Measurements from ENCODE around the gene LTBP1. TPM values are rescaled to one million over a fixed set of nuclear protein-coding genes. Genes with fewer than 3 reads are reported as not detected.

LTBP1 gene
- total RNA-seq, 1 experiment from 2014 or later, result 28.5 TPM

DNA sequence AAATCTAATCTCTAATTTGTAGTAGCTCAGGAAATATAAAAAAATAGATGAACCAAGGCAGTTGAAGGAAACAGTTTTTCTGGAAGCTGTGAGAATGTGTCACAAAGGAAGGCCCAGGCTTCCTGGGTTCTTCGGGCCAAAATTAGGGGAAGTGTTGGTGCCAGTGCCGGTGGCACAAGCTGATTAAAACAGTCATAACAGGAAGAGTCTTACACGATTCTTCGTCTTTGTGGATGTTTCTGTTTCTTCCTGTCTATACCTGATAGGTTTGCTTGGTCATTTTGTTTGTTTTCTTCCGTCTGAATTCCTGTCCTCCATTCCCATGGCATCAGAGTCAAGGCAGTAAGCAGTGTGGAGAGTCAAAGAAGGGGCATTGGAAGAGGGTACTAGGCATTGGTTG is 294.3 kb downstream of the LTBP1 start:
- TF ChIP-seq, protein P1, sequence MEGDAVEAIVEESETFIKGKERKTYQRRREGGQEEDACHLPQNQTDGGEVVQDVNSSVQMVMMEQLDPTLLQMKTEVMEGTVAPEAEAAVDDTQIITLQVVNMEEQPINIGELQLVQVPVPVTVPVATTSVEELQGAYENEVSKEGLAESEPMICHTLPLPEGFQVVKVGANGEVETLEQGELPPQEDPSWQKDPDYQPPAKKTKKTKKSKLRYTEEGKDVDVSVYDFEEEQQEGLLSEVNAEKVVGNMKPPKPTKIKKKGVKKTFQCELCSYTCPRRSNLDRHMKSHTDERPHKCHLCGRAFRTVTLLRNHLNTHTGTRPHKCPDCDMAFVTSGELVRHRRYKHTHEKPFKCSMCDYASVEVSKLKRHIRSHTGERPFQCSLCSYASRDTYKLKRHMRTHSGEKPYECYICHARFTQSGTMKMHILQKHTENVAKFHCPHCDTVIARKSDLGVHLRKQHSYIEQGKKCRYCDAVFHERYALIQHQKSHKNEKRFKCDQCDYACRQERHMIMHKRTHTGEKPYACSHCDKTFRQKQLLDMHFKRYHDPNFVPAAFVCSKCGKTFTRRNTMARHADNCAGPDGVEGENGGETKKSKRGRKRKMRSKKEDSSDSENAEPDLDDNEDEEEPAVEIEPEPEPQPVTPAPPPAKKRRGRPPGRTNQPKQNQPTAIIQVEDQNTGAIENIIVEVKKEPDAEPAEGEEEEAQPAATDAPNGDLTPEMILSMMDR (conservative IDR thresholded peaks at IDR 0.05), result no peak
- Histone ChIP-seq H3K9me3 (ENCODE audit: control insufficient read depth, low read depth, low read length) (no peaks in the 10 kb centered on the region), H3K27ac (ENCODE audit: insufficient read length, low read depth, low read length) (no peak overlapping the region), H2BK12ac (ENCODE audit: insufficient read length, low read depth, low read length) (no peak overlapping the region), H3K79me1 (ENCODE audit: insufficient read depth, low read depth, low read length, poor library complexity, severe bottlenecking) (no peaks in the 10 kb centered on the region), H3K79me2 (ENCODE audit: insufficient read depth, low read length) (no peaks in the 10 kb centered on the region), H2BK20ac (ENCODE audit: low read depth, low read length, poor library complexity, severe bottlenecking) (no peak overlapping the region), H3K9ac (ENCODE audit: extremely low read depth, insufficient read length, low read length) (no peak overlapping the region), H3K27me3 (ENCODE audit: insufficient read depth, low read length) (no peaks in the 10 kb centered on the region), H3K4me2 (ENCODE audit: insufficient read depth, insufficient read length, low read length) (no peak overlapping the region), H2BK120ac (ENCODE audit: low read depth, low read length, poor library complexity, severe bottlenecking) (no peak overlapping the region), H4K91ac (ENCODE audit: insufficient read length, low read depth, low read length) (no peak overlapping the region), H2BK15ac (ENCODE audit: low read depth, low read length) (no peak overlapping the region), H2AK5ac (ENCODE audit: insufficient read length, low read length) (no peak overlapping the region), H3K14ac (ENCODE audit: insufficient read depth, low read length) (no peak overlapping the region), H3K4ac (ENCODE audit: low read depth, low read length) (no peak overlapping the region), H4K5ac (ENCODE audit: insufficient read length, low read depth, low read length) (no peak overlapping the region), H3K4me1 (ENCODE audit: insufficient read depth, low read length) (no peaks in the 10 kb centered on the region), H4K20me1 (ENCODE audit: control insufficient read depth, insufficient read depth, insufficient read length) (no peaks in the 10 kb centered on the region), H2BK5ac (ENCODE audit: insufficient read length, low read length) (no peak overlapping the region), H4K8ac (replicated peaks; ENCODE audit: insufficient read length, low read depth, low read length) (no peak overlapping the region), H2AFZ (ENCODE audit: low read length) (no peak overlapping the region), H3T11ph (ENCODE audit: low read length) (no peak overlapping the region), H3K23me2 (ENCODE audit: insufficient read length, low read depth, low read length, poor library complexity, severe bottlenecking) (no peaks in the 10 kb centered on the region), H3K23ac (ENCODE audit: insufficient read length, low read depth, low read length) (no peak overlapping the region), H3K56ac (ENCODE audit: insufficient read length, low read depth, low read length) (no peak overlapping the region), H3K18ac (ENCODE audit: insufficient read length, low read depth, low read length) (no peak overlapping the region)
- WGBS (ENCODE audit: extremely low coverage, insufficient read length, low lambda C conversion rate), result no CpG with 5 or more reads among the region's 5 CpGs
- H3K27me3 Mint-ChIP-seq (ENCODE audit: low read depth), result no peaks in the 10 kb centered on the region
- H3K4me1 Mint-ChIP-seq, result no peaks in the 10 kb centered on the region
- H3K27ac Mint-ChIP-seq, result no peak overlapping the region
- no peaks in the 10 kb centered on the region for H3K9me3 Mint-ChIP-seq
- no peaks in the 10 kb centered on the region for H3K36me3 Mint-ChIP-seq (ENCODE audit: insufficient read depth in 1 of 3, low read depth in 3 of 3)
- no peak for DNase-seq
- H3K4me3 Mint-ChIP-seq, result no peak overlapping the region
